K562 (cell line): ENCODE data around the gene BIRC3. TPM values are rescaled to one million over a fixed set of nuclear protein-coding genes. Genes with fewer than 3 reads are reported as not detected.

Source experiments
- ATAC-seq: fragments of 200-7000 bp; cut with Tn5 transposase; 3 replicates; pipeline ENCODE4 v1.9.1; 2020; ENCODE audit warnings: moderate library complexity
- BruUV-seq: library from RNA; stranded (reverse); fragments of 400-500 nt; replicated peaks from 2 replicates; lab custom pipeline; 2021; lab: Mats Ljungman, UMichigan
- CTCF ChIA-PET: fragments of 300-600 bp; formaldehyde crosslinking; extraction: SDS; loops from one replicate; lab custom pipeline; 2021; ENCODE audit warnings: low intra/inter-chr PET ratio; lab: Yijun Ruan, JAX
- POLR2A ChIA-PET: fragments of 300-600, 350-650 bp; sonication (Branson Sonifier 250); formaldehyde crosslinking; extraction: SDS; loops from one replicate; lab custom pipeline; 2021; ENCODE audit warnings: antibody characterized with exemption, inconsistent platforms; lab: Yijun Ruan, JAX
- DNase-seq, 4 experiments: peaks; one replicate each; pipeline versions ENCODE4 v3.0.0 to v3.0.0-alpha.2; 2011 to 2018; ENCODE audit warnings: low spot score in 3 of 4, mixed read lengths in 3 of 4; ENCODE audit errors: extremely low read depth in 1 of 4
- FAIRE-seq: peaks from 2 replicates; lab custom pipeline; 2011; peaks lifted over from hg19 to GRCh38; lab: Jason Lieb, UNC
- H2AFZ ChIP-seq: 2 replicates; pipeline ENCODE4 v1.6.0; 2011; ENCODE audit warnings: low read depth, low read length, control low read depth, inconsistent platforms
- H3K27ac ChIP-seq: fragments of 200-600 bp; 3 replicates; pipeline ENCODE4 v1.8.0; 2011; ENCODE audit warnings: low read depth, mild to moderate bottlenecking, control low read depth, inconsistent platforms, low read length, moderate library complexity, mixed read lengths; ENCODE audit errors: extremely low read depth
- H3K27me3 ChIP-seq, 2 experiments: fragments of 300-600 bp in 1 of 2; 2 replicates in 1 of 2; 3 replicates in 1 of 2; pipeline versions ENCODE4 v1.6.0 to v1.8.0; 2011; ENCODE audit warnings: inconsistent platforms in 2 of 2, low read length in 2 of 2, mild to moderate bottlenecking in 1 of 2, mixed read lengths in 1 of 2, moderate library complexity in 1 of 2; ENCODE audit not compliant: control insufficient read depth in 2 of 2, insufficient read depth in 2 of 2
- H3K36me3 ChIP-seq: fragments of 300-600 bp; 3 replicates; pipeline ENCODE4 v1.8.0; 2011; ENCODE audit warnings: mild to moderate bottlenecking, low read length, inconsistent platforms; ENCODE audit not compliant: control insufficient read depth, insufficient read depth
- H3K4me1 ChIP-seq, 2 experiments: fragments of 200-600 bp in 1 of 2; replicated peaks in 1 of 2; 2 replicates in 1 of 2; 3 replicates in 1 of 2; pipeline versions ENCODE4 v1.5.1 to v1.8.0; 2011; ENCODE audit warnings: inconsistent platforms in 2 of 2, low read length in 2 of 2, mild to moderate bottlenecking in 1 of 2, mixed read lengths in 1 of 2, moderate library complexity in 1 of 2; ENCODE audit not compliant: control insufficient read depth in 2 of 2, insufficient read depth in 2 of 2
- H3K4me2 ChIP-seq: 2 replicates; pipeline ENCODE4 v1.6.1; 2011; ENCODE audit warnings: low read length, control low read depth, inconsistent platforms, mixed read lengths; ENCODE audit not compliant: insufficient read depth
- H3K4me3 ChIP-seq: fragments of 200-600 bp; sonication (generic), shearing (Covaris generic); 2 replicates; pipeline ENCODE4 v1.5.1; 2016; ENCODE audit warnings: control low read depth, inconsistent platforms
- H3K79me2 ChIP-seq: fragments of 200-600 bp; 3 replicates; pipeline ENCODE4 v1.8.0; 2011; ENCODE audit warnings: low read length, inconsistent platforms; ENCODE audit not compliant: control insufficient read depth, insufficient read depth
- H3K9ac ChIP-seq, 2 experiments: 2 replicates each; pipeline versions ENCODE4 v1.6.0 to v1.6.1; 2011; ENCODE audit warnings: low read depth in 2 of 2, low read length in 2 of 2, control low read depth in 1 of 2, inconsistent platforms in 1 of 2, mild to moderate bottlenecking in 1 of 2, mixed read lengths in 1 of 2; ENCODE audit not compliant: insufficient read depth in 1 of 2
- H3K9me1 ChIP-seq: one replicate; pipeline ENCODE4 v1.6.0; 2011; ENCODE audit warnings: inconsistent platforms, mild to moderate bottlenecking, low read length, moderate library complexity; ENCODE audit not compliant: control insufficient read depth, insufficient read depth
- H3K9me3 ChIP-seq: replicated peaks from 2 replicates; pipeline ENCODE4 v1.5.1; 2011; ENCODE audit warnings: low read depth, low read length, inconsistent platforms; ENCODE audit not compliant: control insufficient read depth, insufficient read depth
- H4K20me1 ChIP-seq: replicated peaks from 2 replicates; pipeline ENCODE4 v1.6.1; 2011; ENCODE audit warnings: low read length, inconsistent platforms, mixed read lengths; ENCODE audit not compliant: control insufficient read depth, insufficient read depth
- MAX ChIP-seq: sonication (generic); formaldehyde crosslinking; IDR thresholded peaks from 2 replicates; pipeline ENCODE4 v1.9.0; 2022; ENCODE audit warnings: mild to moderate bottlenecking, missing genetic modification reagents
- NRF1 ChIP-seq, 2 experiments: fragments of 450-650 bp; IDR thresholded peaks in 1 of 2; conservative IDR thresholded peaks in 1 of 2; 2 replicates each; pipeline ENCODE4 v1.6.1; 2014; ENCODE audit warnings: mild to moderate bottlenecking in 2 of 2
- PHTF2 ChIP-seq: fragments of 250-450 bp; sonication (Bioruptor Pico); IDR thresholded peaks from 2 replicates; pipeline ENCODE4 v1.5.0; 2021; ENCODE audit warnings: mild to moderate bottlenecking
- ZNF583 ChIP-seq: fragments of 250-450 bp; sonication (Bioruptor Pico); IDR thresholded peaks from 2 replicates; pipeline ENCODE4 v1.4.0; 2020
- WGBS: fragments of 100-300 bp; shearing (Covaris generic); methylation state at CpG from one replicate; pipeline ENCODE4 v1.1.6; 2016; ENCODE audit warnings: low coverage, mixed read lengths; ENCODE audit not compliant: insufficient coverage; ENCODE audit errors: missing lambda C conversion rate; 5-methylcytosine and 5-hydroxymethylcytosine counted together
- in situ Hi-C: fragments of 300-500 bp; cut with MboI; formaldehyde crosslinking; loops from 4 replicates; pipeline ENCODE4 v1.15.0; 2018; ENCODE audit warnings: inconsistent platforms, mixed read lengths
- intact Hi-C: fragments of 100-400 bp; cut with micrococcal nuclease; formaldehyde crosslinking; loops from 2 replicates; pipeline ENCODE4 v1.14.2; 2022
- polyA plus RNA-seq, 8 experiments: library from polyadenylated mRNA; depleted of rRNA in 4 of 8; stranded (reverse) in 5 of 8; unstranded in 3 of 8; fragments of >200 nt; fragmentation: Nextera tagmentation in 2 of 8; fragmentation: Illumina TruSeq in 1 of 8; extraction: Ambion mirVana in 2 of 8; extraction: Trizol in 1 of 8; gene quantifications; 2 replicates each; pipeline versions ENCODE4 v1.2.1 to v1.2.3, GENCODE V29; 2011 to 2014; ENCODE audit warnings: inconsistent platforms in 1 of 8, missing spikeins in 1 of 8
- total RNA-seq, 7 experiments: library from RNA; depleted of rRNA in 6 of 7; stranded (reverse); fragments of >200 nt in 6 of 7; fragmentation: Illumina TruSeq in 2 of 7; extraction: Trizol in 2 of 7; gene quantifications; 2 replicates each; pipeline versions ENCODE4 v1.2.1 to v1.2.3, GENCODE V29; 2011 to 2021; ENCODE audit warnings: low replicate concordance in 1 of 7
- TF ChIP-seq, protein P1 (sequence below): sonication (generic); formaldehyde crosslinking; IDR thresholded peaks from 2 replicates; pipeline ENCODE4 v1.8.0; 2022; ENCODE audit warnings: mild to moderate bottlenecking, missing genetic modification reagents
- TF ChIP-seq, protein P2 (sequence below): sonication (generic); formaldehyde crosslinking; IDR thresholded peaks from 2 replicates; pipeline ENCODE4 v1.8.0; 2022; ENCODE audit warnings: mild to moderate bottlenecking, low read depth, missing genetic modification reagents

BIRC3 gene
- total and polyA plus RNA-seq, 9 of the 15 experiments (the other 6 are each of a cell fraction or from before 2014, with no cell fraction given) = 0.08 to 0.42 (median 0.18) TPM

- TF ChIP-seq, protein P1, sequence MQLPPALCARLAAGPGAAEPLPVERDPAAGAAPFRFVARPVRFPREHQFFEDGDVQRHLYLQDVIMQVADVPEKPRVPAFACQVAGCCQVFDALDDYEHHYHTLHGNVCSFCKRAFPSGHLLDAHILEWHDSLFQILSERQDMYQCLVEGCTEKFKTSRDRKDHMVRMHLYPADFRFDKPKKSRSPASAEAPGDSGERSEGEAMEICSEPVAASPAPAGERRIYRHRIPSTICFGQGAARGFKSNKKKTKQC (CRISPR knock-in tag) = no peak
- TF ChIP-seq, protein P2, sequence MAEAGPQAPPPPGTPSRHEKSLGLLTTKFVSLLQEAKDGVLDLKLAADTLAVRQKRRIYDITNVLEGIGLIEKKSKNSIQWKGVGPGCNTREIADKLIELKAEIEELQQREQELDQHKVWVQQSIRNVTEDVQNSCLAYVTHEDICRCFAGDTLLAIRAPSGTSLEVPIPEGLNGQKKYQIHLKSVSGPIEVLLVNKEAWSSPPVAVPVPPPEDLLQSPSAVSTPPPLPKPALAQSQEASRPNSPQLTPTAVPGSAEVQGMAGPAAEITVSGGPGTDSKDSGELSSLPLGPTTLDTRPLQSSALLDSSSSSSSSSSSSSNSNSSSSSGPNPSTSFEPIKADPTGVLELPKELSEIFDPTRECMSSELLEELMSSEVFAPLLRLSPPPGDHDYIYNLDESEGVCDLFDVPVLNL = no peak
These were observed 33.3 kb upstream of the BIRC3 start (continued) for GRCh38 chr11:102284008-102284407.

GRCh38 chr11:102286292-102286691 is 31.0 kb upstream of the BIRC3 start:
- H3K27ac ChIP-seq = no peak overlapping the region
- H3K36me3 ChIP-seq = no peaks in the 10 kb centered on the region
- no peaks in the 10 kb centered on the region; a peak in 1 of 5 replicates for H3K27me3 ChIP-seq
- DNase-seq (no peak), ATAC-seq (no peak), FAIRE-seq (no peak)
- WGBS = 9% methylated on average over 3 of the region's 3 CpGs
- intact Hi-C loops (loop anchor here (5.0 kb wide), 2 partner anchors 106 to 231 kb away; no protein-coding TSS in a partner anchor), in situ Hi-C loops (loop anchor here (5.0 to 10.0 kb wide), 2 partner anchors 56 to 209 kb away; no protein-coding TSS in a partner anchor)
- no peak overlapping the region for H3K4me2 ChIP-seq
- H4K20me1 ChIP-seq = no peaks in the 10 kb centered on the region
- no TSS peak for BruUV-seq
- peak overlapping the region; percentile 33; the same call in 1 of the 2 replicates for H2AFZ ChIP-seq
- H3K4me3 ChIP-seq = no peak overlapping the region
- peaks cover 0 to 6% of the 10 kb centered on the region in 2 experiments; a peak in 2 of 5 replicates for H3K4me1 ChIP-seq
- no peaks in the 10 kb centered on the region for H3K79me2 ChIP-seq
- H3K9me1 ChIP-seq = no peaks in the 10 kb centered on the region
- TF ChIP-seq PHTF2 (CRISPR knock-in tag) (no peak), ZNF583 (CRISPR knock-in tag) (no peak), NRF1 (conservative IDR thresholded peaks at IDR 0.05 in 1 of 2, IDR thresholded peaks at IDR 0.05 in 1 of 2) (no peak), MAX (CRISPR knock-in tag) (no peak)
- ChIA-PET CTCF (no interaction called here), POLR2A (no interaction called here)
- H3K9me3 ChIP-seq = no peaks in the 10 kb centered on the region
- H3K9ac ChIP-seq = no peak overlapping the region
